NCI-H128 (cell line): ENCODE results near the gene PRKD1.
"Not testable (repeated sequence)": the region's sequence is repeated elsewhere in the genome, so short reads cannot be mapped to it uniquely, and the experiment has no call there.

Source experiments
- DNase-seq: peaks from one replicate; lab custom pipeline; 2025; ENCODE audit not compliant: unreplicated experiment; lab: John Stamatoyannopoulos, UW

PRKD1 gene

GRCh38 chr14:29839691-29840090 is 88.0 kb downstream of the PRKD1 start:
- not testable (repeated sequence) for DNase-seq

- no peak for DNase-seq
Observed at GRCh38 chr14:29838752-29839151, 88.9 kb downstream of the PRKD1 start.

- no peak for DNase-seq
Observed at GRCh38 chr14:29836395-29836794, 91.3 kb downstream of the PRKD1 start.

GRCh38 chr14:29832042-29832441 is 95.6 kb downstream of the PRKD1 start:
- DNase-seq: no peak

- no peak for DNase-seq
Observed at GRCh38 chr14:29829851-29830250, 97.8 kb downstream of the PRKD1 start.

GRCh38 chr14:29823816-29824215 is 103.8 kb downstream of the PRKD1 start:
- no peak for DNase-seq

- no peak for DNase-seq
Observed at GRCh38 chr14:29822430-29822709, 105.3 kb downstream of the PRKD1 start.

GRCh38 chr14:29821661-29822429 is 105.8 kb downstream of the PRKD1 start:
- no peak for DNase-seq

- DNase-seq: no peak
Observed at GRCh38 chr14:29821242-29821641, 106.4 kb downstream of the PRKD1 start.

GRCh38 chr14:29820785-29821184 is 106.9 kb downstream of the PRKD1 start:
- no peak for DNase-seq

GRCh38 chr14:29817767-29818405 is 109.8 kb downstream of the PRKD1 start:
- DNase-seq: no peak

- DNase-seq: no peak
Observed at GRCh38 chr14:29815016-29815674, 112.5 kb downstream of the PRKD1 start.

GRCh38 chr14:29814156-29815015 is 113.3 kb downstream of the PRKD1 start:
- DNase-seq: no peak

GRCh38 chr14:29810682-29811081 is 117.0 kb downstream of the PRKD1 start:
- peak; percentile 48 for DNase-seq

- no peak for DNase-seq
Observed at GRCh38 chr14:29810064-29810463, 117.6 kb downstream of the PRKD1 start.

GRCh38 chr14:29806124-29806517 is 121.5 kb downstream of the PRKD1 start:
- DNase-seq: no peak

- no peak for DNase-seq
Observed at GRCh38 chr14:29805415-29806123, 122.1 kb downstream of the PRKD1 start.

GRCh38 chr14:29804481-29805266 is 123.0 kb downstream of the PRKD1 start:
- no peak for DNase-seq

GRCh38 chr14:29803045-29803444 is 124.6 kb downstream of the PRKD1 start:
- no peak for DNase-seq

- no peak for DNase-seq
Observed at GRCh38 chr14:29802211-29802610, 125.4 kb downstream of the PRKD1 start.
